HepG2 (cell line): ENCODE data around the gene CEMP1. TPM values are rescaled to one million over a fixed set of nuclear protein-coding genes. Genes with fewer than 3 reads are reported as not detected.

ENCODE experiments used
- BRD4 ChIP-seq: sonication (generic); formaldehyde crosslinking; IDR thresholded peaks from 2 replicates; pipeline ENCODE4 v1.4.0; 2020; ENCODE audit warnings: missing genetic modification reagents
- CHCHD3 ChIP-seq: sonication (generic); formaldehyde crosslinking; IDR thresholded peaks from 2 replicates; pipeline ENCODE4 v1.8.0; 2022; ENCODE audit warnings: mild to moderate bottlenecking, missing genetic modification reagents, moderate library complexity
- FLYWCH1 ChIP-seq: sonication (generic); formaldehyde crosslinking; IDR thresholded peaks from 2 replicates; pipeline ENCODE4 v1.8.1; 2023; ENCODE audit warnings: mild to moderate bottlenecking, missing genetic modification reagents
- JUNB ChIP-seq: sonication (generic); formaldehyde crosslinking; IDR thresholded peaks from 2 replicates; pipeline ENCODE4 v1.8.0; 2022; ENCODE audit warnings: missing genetic modification reagents, mild to moderate bottlenecking, borderline replicate concordance
- NFKBIZ ChIP-seq: IDR thresholded peaks from 2 replicates; pipeline ENCODE4 v1.6.1; 2018; ENCODE audit warnings: missing genetic modification reagents, missing compliant biosample characterization
- RXRB ChIP-seq: IDR thresholded peaks from 2 replicates; pipeline ENCODE4 v1.6.1; 2016; ENCODE audit warnings: borderline replicate concordance, missing genetic modification reagents, missing compliant biosample characterization
- SAP130 ChIP-seq: IDR thresholded peaks from 2 replicates; pipeline ENCODE4 v1.6.1; 2016; ENCODE audit warnings: low read depth
- SMARCC2 ChIP-seq: fragments of 450-650 bp; IDR thresholded peaks from 2 replicates; pipeline ENCODE4 v1.6.1; 2017; ENCODE audit warnings: antibody characterized with exemption, mild to moderate bottlenecking
- ZBTB20 ChIP-seq: sonication (generic); formaldehyde crosslinking; IDR thresholded peaks from 2 replicates; pipeline ENCODE4 v1.8.1; 2023; ENCODE audit warnings: missing genetic modification reagents, low read depth, mild to moderate bottlenecking, borderline replicate concordance
- ZFY ChIP-seq: sonication (generic); formaldehyde crosslinking; IDR thresholded peaks from 2 replicates; pipeline ENCODE4 v1.4.0; 2020; ENCODE audit warnings: missing genetic modification reagents
- ZNF296 ChIP-seq: sonication (generic); formaldehyde crosslinking; conservative IDR thresholded peaks from 2 replicates; pipeline ENCODE4 v1.5.0; 2020; ENCODE audit warnings: mild to moderate bottlenecking, missing genetic modification reagents
- polyA plus RNA-seq, 8 experiments: library from polyadenylated mRNA; depleted of rRNA in 3 of 8; stranded (reverse) in 7 of 8; unstranded in 1 of 8; fragments of >200 nt; fragmentation: Illumina TruSeq in 4 of 8; extraction: Trizol in 4 of 8; gene quantifications; 2 replicates each; pipeline versions ENCODE4 v1.2.1 to v1.2.3, GENCODE V29; 2011 to 2016; ENCODE audit warnings: low read depth in 4 of 8, missing spikeins in 1 of 8, mixed read lengths in 1 of 8; ENCODE audit not compliant: insufficient read depth in 1 of 8
- total RNA-seq, 5 experiments: library from RNA; depleted of rRNA; stranded (reverse); fragments of >200 nt; fragmentation: Illumina TruSeq; extraction: Trizol; gene quantifications; 2 replicates each; pipeline ENCODE4 v1.2.3, GENCODE V29; 2016; ENCODE audit warnings: low read depth in 1 of 5
- TF ChIP-seq, protein P1 (sequence below): fragments of 450-650 bp; IDR thresholded peaks from 2 replicates; pipeline ENCODE4 v1.6.1; 2017; ENCODE audit warnings: mild to moderate bottlenecking
- TF ChIP-seq, protein P2 (sequence below): sonication (generic); formaldehyde crosslinking; IDR thresholded peaks from 2 replicates; pipeline ENCODE4 v1.4.0; 2020; ENCODE audit warnings: missing genetic modification reagents, mild to moderate bottlenecking, borderline replicate concordance
- TF ChIP-seq, protein P3 (sequence below): IDR thresholded peaks from 2 replicates; pipeline ENCODE4 v1.6.1; 2012; ENCODE audit warnings: low read length, improper control_type of control experiment
- TF ChIP-seq, protein P4 (sequence below): sonication (generic); formaldehyde crosslinking; IDR thresholded peaks from 2 replicates; pipeline ENCODE4 v1.5.0; 2020; ENCODE audit warnings: missing genetic modification reagents, mild to moderate bottlenecking, borderline replicate concordance
- TF ChIP-seq, protein P5 (sequence below): sonication (generic); formaldehyde crosslinking; IDR thresholded peaks from 2 replicates; pipeline ENCODE4 v1.5.0; 2020; ENCODE audit warnings: missing genetic modification reagents, mild to moderate bottlenecking, borderline replicate concordance

The CEMP1 gene
- total and polyA plus RNA-seq, 2 of the 13 experiments (the other 11 are each of a cell fraction or from before 2014, with no cell fraction given): not detected

DNA sequence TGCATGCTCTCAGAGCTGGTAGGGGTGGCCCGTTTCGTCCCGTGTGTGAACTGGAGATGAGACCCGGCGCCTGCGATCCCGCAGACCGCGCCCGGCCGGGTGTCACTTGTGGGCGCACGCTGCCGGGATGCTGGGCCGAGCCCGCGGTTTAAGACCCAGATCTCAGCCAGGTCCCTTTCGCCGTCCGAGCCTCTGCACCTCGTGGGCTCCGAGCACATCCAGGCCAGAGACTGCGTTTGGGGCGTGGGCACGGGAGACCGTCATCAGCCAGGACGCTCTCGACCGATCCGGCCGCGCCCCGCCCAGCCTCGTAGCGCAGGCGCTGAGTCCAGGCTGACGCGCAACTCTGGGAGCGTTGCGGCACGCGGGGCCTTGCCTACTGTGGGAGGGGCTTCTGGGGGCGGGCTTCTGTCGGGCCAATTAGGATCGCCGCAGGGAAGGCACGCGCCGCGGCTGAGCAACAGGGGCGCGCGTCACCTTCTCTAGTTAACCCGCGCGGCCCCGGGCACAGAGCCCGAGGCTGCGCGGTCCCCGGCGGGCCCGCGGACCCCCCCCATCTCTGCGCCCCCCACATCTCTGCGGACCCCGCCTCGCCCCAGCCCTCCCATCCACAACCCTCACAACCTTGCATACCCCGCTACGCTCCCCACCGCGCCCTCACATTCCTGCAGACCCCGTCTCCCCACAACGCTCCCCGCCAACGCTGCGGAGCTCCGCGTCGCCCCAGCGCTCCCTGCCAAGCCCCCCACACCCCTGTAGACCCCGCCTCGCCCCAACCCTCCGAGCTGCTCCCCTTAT, 687 bp upstream of the CEMP1 start (continued):
- TF ChIP-seq, protein P1, sequence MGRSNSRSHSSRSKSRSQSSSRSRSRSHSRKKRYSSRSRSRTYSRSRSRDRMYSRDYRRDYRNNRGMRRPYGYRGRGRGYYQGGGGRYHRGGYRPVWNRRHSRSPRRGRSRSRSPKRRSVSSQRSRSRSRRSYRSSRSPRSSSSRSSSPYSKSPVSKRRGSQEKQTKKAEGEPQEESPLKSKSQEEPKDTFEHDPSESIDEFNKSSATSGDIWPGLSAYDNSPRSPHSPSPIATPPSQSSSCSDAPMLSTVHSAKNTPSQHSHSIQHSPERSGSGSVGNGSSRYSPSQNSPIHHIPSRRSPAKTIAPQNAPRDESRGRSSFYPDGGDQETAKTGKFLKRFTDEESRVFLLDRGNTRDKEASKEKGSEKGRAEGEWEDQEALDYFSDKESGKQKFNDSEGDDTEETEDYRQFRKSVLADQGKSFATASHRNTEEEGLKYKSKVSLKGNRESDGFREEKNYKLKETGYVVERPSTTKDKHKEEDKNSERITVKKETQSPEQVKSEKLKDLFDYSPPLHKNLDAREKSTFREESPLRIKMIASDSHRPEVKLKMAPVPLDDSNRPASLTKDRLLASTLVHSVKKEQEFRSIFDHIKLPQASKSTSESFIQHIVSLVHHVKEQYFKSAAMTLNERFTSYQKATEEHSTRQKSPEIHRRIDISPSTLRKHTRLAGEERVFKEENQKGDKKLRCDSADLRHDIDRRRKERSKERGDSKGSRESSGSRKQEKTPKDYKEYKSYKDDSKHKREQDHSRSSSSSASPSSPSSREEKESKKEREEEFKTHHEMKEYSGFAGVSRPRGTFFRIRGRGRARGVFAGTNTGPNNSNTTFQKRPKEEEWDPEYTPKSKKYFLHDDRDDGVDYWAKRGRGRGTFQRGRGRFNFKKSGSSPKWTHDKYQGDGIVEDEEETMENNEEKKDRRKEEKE: no peak
- TF ChIP-seq, protein P2, sequence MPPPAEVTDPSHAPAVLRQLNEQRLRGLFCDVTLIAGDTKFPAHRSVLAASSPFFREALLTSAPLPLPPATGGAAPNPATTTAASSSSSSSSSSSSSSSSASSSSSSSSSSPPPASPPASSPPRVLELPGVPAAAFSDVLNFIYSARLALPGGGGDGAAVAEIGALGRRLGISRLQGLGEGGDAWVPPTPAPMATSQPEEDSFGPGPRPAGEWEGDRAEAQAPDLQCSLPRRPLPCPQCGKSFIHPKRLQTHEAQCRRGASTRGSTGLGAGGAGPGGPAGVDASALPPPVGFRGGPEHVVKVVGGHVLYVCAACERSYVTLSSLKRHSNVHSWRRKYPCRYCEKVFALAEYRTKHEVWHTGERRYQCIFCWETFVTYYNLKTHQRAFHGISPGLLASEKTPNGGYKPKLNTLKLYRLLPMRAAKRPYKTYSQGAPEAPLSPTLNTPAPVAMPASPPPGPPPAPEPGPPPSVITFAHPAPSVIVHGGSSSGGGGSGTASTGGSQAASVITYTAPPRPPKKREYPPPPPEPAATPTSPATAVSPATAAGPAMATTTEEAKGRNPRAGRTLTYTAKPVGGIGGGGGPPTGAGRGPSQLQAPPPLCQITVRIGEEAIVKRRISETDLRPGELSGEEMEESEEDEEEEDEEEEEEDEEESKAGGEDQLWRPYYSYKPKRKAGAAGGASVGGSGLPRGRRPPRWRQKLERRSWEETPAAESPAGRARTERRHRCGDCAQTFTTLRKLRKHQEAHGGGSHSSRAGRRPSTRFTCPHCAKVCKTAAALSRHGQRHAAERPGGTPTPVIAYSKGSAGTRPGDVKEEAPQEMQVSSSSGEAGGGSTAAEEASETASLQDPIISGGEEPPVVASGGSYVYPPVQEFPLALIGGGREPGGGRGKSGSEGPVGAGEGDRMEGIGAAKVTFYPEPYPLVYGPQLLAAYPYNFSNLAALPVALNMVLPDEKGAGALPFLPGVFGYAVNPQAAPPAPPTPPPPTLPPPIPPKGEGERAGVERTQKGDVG (CRISPR knock-in tag): peak; percentile 78; the same call in 1 of the 2 replicates
- 0 out of 2 replicates have a peak, but pooled peaks have one; percentile 49 for TF ChIP-seq RXRB
- TF ChIP-seq BRD4 (CRISPR knock-in tag): 0 out of 2 replicates have a peak, but pooled peaks have one; percentile 23
- TF ChIP-seq JUNB (CRISPR knock-in tag): no peak
- TF ChIP-seq, protein P3, sequence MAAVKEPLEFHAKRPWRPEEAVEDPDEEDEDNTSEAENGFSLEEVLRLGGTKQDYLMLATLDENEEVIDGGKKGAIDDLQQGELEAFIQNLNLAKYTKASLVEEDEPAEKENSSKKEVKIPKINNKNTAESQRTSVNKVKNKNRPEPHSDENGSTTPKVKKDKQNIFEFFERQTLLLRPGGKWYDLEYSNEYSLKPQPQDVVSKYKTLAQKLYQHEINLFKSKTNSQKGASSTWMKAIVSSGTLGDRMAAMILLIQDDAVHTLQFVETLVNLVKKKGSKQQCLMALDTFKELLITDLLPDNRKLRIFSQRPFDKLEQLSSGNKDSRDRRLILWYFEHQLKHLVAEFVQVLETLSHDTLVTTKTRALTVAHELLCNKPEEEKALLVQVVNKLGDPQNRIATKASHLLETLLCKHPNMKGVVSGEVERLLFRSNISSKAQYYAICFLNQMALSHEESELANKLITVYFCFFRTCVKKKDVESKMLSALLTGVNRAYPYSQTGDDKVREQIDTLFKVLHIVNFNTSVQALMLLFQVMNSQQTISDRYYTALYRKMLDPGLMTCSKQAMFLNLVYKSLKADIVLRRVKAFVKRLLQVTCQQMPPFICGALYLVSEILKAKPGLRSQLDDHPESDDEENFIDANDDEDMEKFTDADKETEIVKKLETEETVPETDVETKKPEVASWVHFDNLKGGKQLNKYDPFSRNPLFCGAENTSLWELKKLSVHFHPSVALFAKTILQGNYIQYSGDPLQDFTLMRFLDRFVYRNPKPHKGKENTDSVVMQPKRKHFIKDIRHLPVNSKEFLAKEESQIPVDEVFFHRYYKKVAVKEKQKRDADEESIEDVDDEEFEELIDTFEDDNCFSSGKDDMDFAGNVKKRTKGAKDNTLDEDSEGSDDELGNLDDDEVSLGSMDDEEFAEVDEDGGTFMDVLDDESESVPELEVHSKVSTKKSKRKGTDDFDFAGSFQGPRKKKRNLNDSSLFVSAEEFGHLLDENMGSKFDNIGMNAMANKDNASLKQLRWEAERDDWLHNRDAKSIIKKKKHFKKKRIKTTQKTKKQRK: no peak
- TF ChIP-seq ZFY (CRISPR knock-in tag): peak; percentile 73
- no peak for TF ChIP-seq FLYWCH1
- peak; percentile 90 for TF ChIP-seq SAP130 (CRISPR knock-in tag)
- no peak; the same call in 1 of the 2 replicates for TF ChIP-seq ZBTB20 (CRISPR knock-in tag)
- TF ChIP-seq ZNF296: no peak
- TF ChIP-seq, protein P4, sequence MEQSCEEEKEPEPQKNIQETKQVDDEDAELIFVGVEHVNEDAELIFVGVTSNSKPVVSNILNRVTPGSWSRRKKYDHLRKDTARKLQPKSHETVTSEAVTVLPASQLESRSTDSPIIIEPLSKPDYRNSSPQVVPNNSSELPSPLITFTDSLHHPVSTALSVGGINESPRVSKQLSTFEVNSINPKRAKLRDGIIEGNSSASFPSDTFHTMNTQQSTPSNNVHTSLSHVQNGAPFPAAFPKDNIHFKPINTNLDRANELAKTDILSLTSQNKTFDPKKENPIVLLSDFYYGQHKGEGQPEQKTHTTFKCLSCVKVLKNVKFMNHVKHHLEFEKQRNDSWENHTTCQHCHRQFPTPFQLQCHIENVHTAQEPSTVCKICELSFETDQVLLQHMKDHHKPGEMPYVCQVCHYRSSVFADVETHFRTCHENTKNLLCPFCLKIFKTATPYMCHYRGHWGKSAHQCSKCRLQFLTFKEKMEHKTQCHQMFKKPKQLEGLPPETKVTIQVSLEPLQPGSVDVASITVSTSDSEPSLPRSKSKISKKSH (CRISPR knock-in tag): no peak
- TF ChIP-seq NFKBIZ (CRISPR knock-in tag): no peak
- no peak for TF ChIP-seq CHCHD3
- no peak for TF ChIP-seq SMARCC2
- TF ChIP-seq, protein P5, sequence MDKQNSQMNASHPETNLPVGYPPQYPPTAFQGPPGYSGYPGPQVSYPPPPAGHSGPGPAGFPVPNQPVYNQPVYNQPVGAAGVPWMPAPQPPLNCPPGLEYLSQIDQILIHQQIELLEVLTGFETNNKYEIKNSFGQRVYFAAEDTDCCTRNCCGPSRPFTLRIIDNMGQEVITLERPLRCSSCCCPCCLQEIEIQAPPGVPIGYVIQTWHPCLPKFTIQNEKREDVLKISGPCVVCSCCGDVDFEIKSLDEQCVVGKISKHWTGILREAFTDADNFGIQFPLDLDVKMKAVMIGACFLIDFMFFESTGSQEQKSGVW (CRISPR knock-in tag): no peak
